ENCODE data around the gene CDC37L1.
A peak's percentile ranks its signal among the peaks of the same experiment; 100 is the strongest.
"Not testable (repeated sequence)": the region's sequence is repeated elsewhere in the genome, so short reads cannot be mapped to it uniquely, and the experiment has no call there.

Gene CDC37L1

DNA sequence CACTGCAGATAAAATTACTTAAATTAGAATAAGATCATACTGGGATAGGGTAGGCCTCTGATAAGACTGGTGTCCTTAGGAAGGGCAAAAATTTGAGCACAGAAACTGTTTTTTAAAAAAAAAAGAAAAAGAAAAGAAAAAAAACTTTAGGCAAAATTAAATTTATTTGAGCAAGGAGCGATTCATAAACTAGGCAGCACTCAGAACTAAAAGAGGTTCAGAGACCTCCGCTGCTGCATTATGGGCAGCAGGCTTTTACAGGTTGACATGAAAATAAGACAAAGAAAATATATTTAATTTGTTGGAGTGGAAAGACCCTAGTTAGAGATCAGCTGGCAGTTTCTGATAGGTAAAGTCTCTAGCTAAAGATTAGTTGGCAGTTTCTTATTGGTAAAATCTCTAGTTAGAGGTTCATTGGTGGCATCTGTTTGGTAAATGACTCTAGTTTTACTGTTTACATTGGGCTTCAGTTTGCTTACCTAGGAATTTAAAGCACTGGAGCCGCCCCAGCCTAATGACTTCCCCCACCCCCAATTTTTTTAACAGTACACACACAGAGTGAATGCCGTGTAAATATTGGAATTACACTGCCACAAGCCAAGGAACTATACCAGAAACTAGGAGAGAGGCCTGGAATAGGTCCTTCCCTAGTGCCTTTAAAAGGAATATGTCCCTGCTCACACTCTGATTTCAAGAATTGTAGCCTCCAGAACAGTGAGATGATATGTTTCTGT is 21.8 kb upstream of the CDC37L1 start:
- no peak overlapping the region for H3K4me2 ChIP-seq (ENCODE audit: low read length)
- no peak overlapping the region for H2AFZ ChIP-seq (ENCODE audit: low read length)
- H3K9me2 ChIP-seq (ENCODE audit: low read depth, low read length) = no peaks in the 10 kb centered on the region
- no peaks in the 10 kb centered on the region for H3K36me3 ChIP-seq (ENCODE audit: insufficient read depth, low read length)
- no peaks in the 10 kb centered on the region for H4K20me1 ChIP-seq (ENCODE audit: insufficient read depth, low read length)
- no peaks in the 10 kb centered on the region for H3K9me3 ChIP-seq (ENCODE audit: low read length)
- H3K27me3 ChIP-seq (ENCODE audit: insufficient read depth, low read length) = no peaks in the 10 kb centered on the region; the same call in 1 of the 2 replicates
- H3K4me1 ChIP-seq (ENCODE audit: insufficient read depth, low read length, severe bottlenecking) = peaks cover 12% of the 10 kb centered on the region
- TF ChIP-seq EZH2 (IDR thresholded peaks at IDR 0.05; ENCODE audit: borderline replicate concordance, low read length) = no peak
- TF ChIP-seq, protein P1, sequence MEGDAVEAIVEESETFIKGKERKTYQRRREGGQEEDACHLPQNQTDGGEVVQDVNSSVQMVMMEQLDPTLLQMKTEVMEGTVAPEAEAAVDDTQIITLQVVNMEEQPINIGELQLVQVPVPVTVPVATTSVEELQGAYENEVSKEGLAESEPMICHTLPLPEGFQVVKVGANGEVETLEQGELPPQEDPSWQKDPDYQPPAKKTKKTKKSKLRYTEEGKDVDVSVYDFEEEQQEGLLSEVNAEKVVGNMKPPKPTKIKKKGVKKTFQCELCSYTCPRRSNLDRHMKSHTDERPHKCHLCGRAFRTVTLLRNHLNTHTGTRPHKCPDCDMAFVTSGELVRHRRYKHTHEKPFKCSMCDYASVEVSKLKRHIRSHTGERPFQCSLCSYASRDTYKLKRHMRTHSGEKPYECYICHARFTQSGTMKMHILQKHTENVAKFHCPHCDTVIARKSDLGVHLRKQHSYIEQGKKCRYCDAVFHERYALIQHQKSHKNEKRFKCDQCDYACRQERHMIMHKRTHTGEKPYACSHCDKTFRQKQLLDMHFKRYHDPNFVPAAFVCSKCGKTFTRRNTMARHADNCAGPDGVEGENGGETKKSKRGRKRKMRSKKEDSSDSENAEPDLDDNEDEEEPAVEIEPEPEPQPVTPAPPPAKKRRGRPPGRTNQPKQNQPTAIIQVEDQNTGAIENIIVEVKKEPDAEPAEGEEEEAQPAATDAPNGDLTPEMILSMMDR (IDR thresholded peaks at IDR 0.05; ENCODE audit: low read length) = no peak
- H3K79me2 ChIP-seq (ENCODE audit: insufficient read depth, low read length) = no peaks in the 10 kb centered on the region
- no peak overlapping the region for H3K9ac ChIP-seq (ENCODE audit: low read length)
- no peaks in the 10 kb centered on the region for H3F3A ChIP-seq (ENCODE audit: insufficient read depth, low read length)
- no peak overlapping the region for H3K27ac ChIP-seq (ENCODE audit: low read depth, low read length, poor library complexity, severe bottlenecking)
- no peak overlapping the region for H3K4me3 ChIP-seq (ENCODE audit: low read depth, low read length, poor library complexity, severe bottlenecking)

DNA sequence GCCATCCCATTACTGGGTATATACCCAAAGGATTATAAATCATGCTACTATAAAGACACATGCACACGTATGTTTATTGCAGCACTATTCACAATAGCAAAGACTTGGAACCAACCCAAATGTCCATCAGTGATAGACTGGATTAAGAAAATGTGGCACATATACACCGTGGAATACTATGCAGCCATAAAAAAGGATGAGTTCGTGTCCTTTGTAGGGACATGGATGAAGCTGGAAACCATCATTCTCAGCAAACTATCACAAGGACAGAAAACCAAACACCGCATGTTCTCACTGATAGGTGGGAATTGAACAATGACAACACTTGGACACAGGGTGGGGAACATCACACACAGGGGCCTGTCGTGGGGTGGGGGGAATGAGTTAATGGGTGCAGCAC is 18.7 kb upstream of the CDC37L1 start:
- not testable (repeated sequence) for H3K4me3 ChIP-seq (ENCODE audit: low read depth, low read length, poor library complexity, severe bottlenecking); H4K20me1 ChIP-seq (ENCODE audit: insufficient read depth, low read length); H3K27me3 ChIP-seq (ENCODE audit: insufficient read depth, low read length); H2AFZ ChIP-seq (ENCODE audit: low read length); H3K4me2 ChIP-seq (ENCODE audit: low read length); H3K36me3 ChIP-seq (ENCODE audit: insufficient read depth, low read length); H3K9me2 ChIP-seq (ENCODE audit: low read depth, low read length); H3K27ac ChIP-seq (ENCODE audit: low read depth, low read length, poor library complexity, severe bottlenecking); H3K79me2 ChIP-seq (ENCODE audit: insufficient read depth, low read length); H3K9ac ChIP-seq (ENCODE audit: low read length); H3K9me3 ChIP-seq (ENCODE audit: low read length); H3F3A ChIP-seq (ENCODE audit: insufficient read depth, low read length)
- H3K4me1 ChIP-seq (ENCODE audit: insufficient read depth, low read length, severe bottlenecking) = peaks cover 42% of the 10 kb centered on the region

DNA sequence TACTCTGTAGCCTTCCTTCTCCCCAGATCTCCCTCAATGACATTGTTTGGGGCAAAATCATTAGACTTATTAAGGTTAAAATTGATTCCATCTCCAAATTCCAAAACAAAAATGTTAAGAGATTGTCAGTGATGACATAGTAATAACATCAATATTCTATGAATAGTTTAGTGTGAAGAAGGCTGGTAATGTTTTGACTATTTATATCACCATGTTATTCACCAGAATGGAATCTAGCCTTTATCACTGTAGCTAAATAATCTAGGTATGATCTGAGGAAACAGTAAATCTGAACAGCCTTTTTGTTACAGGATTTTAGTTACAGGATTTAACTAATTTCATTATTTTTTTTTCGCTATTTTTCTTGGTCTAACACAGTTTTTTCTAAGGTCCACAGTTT is 18.2 kb upstream of the CDC37L1 start:
- Histone ChIP-seq H3K4me1 (ENCODE audit: insufficient read depth, low read length, severe bottlenecking) (peaks cover 47% of the 10 kb centered on the region), H4K20me1 (ENCODE audit: insufficient read depth, low read length) (no peaks in the 10 kb centered on the region), H3K9me3 (ENCODE audit: low read length) (no peaks in the 10 kb centered on the region), H2AFZ (ENCODE audit: low read length) (no peak overlapping the region), H3K36me3 (ENCODE audit: insufficient read depth, low read length) (no peaks in the 10 kb centered on the region), H3K27me3 (ENCODE audit: insufficient read depth, low read length) (no peaks in the 10 kb centered on the region; the same call in 1 of the 2 replicates), H3K79me2 (ENCODE audit: insufficient read depth, low read length) (no peaks in the 10 kb centered on the region), H3K4me2 (ENCODE audit: low read length) (no peak overlapping the region), H3F3A (ENCODE audit: insufficient read depth, low read length) (no peaks in the 10 kb centered on the region), H3K9me2 (ENCODE audit: low read depth, low read length) (no peaks in the 10 kb centered on the region), H3K9ac (ENCODE audit: low read length) (no peak overlapping the region), H3K27ac (ENCODE audit: low read depth, low read length, poor library complexity, severe bottlenecking) (no peak overlapping the region), H3K4me3 (ENCODE audit: low read depth, low read length, poor library complexity, severe bottlenecking) (no peak overlapping the region)
- TF ChIP-seq, protein P1 (IDR thresholded peaks at IDR 0.05; ENCODE audit: low read length) = no peak
- no peak for TF ChIP-seq EZH2 (IDR thresholded peaks at IDR 0.05; ENCODE audit: borderline replicate concordance, low read length)

DNA sequence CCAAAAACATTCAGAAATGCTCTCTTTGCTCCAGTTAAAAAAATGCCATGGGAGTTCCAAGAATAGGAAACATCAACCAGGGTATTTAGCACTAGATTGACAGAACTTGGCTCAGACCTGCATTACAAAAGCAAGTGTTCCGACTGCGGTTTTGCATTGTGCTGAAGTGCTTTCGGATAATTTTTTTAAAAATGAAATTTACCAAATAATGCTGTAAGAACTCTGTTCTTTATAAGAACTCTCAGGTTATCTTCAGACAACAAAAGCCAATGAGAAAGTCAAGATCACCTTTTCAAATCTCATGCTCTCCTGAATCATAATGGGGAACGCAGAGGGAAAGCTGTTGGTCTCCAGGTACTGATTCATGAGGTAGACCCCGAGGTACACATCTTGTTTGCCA is 17.8 kb upstream of the CDC37L1 start:
- H3K27me3 ChIP-seq (ENCODE audit: insufficient read depth, low read length) = no peaks in the 10 kb centered on the region
- H3K9me3 ChIP-seq (ENCODE audit: low read length) = no peaks in the 10 kb centered on the region
- peaks cover 51% of the 10 kb centered on the region for H3K4me1 ChIP-seq (ENCODE audit: insufficient read depth, low read length, severe bottlenecking)
- H3K27ac ChIP-seq (ENCODE audit: low read depth, low read length, poor library complexity, severe bottlenecking) = no peak overlapping the region
- TF ChIP-seq EZH2 (IDR thresholded peaks at IDR 0.05; ENCODE audit: borderline replicate concordance, low read length) = no peak
- TF ChIP-seq, protein P1 (IDR thresholded peaks at IDR 0.05; ENCODE audit: low read length) = no peak
- H2AFZ ChIP-seq (ENCODE audit: low read length) = no peak overlapping the region
- no peaks in the 10 kb centered on the region for H3F3A ChIP-seq (ENCODE audit: insufficient read depth, low read length)
- H3K36me3 ChIP-seq (ENCODE audit: insufficient read depth, low read length) = no peaks in the 10 kb centered on the region
- H3K4me3 ChIP-seq (ENCODE audit: low read depth, low read length, poor library complexity, severe bottlenecking) = peak overlapping the region; percentile 90
- H3K9me2 ChIP-seq (ENCODE audit: low read depth, low read length) = no peaks in the 10 kb centered on the region
- no peaks in the 10 kb centered on the region for H4K20me1 ChIP-seq (ENCODE audit: insufficient read depth, low read length)
- H3K79me2 ChIP-seq (ENCODE audit: insufficient read depth, low read length) = no peaks in the 10 kb centered on the region
- H3K9ac ChIP-seq (ENCODE audit: low read length) = peak overlapping the region; percentile 75; the same call in 1 of the 2 replicates
- H3K4me2 ChIP-seq (ENCODE audit: low read length) = peak overlapping the region; percentile 72
